ENCODE data around the gene TSPEAR. TPM values are rescaled to one million over a fixed set of nuclear protein-coding genes. Genes with fewer than 3 reads are reported as not detected.

Gene TSPEAR
- total and polyA plus RNA-seq, 7 donors, result not detected

DNA sequence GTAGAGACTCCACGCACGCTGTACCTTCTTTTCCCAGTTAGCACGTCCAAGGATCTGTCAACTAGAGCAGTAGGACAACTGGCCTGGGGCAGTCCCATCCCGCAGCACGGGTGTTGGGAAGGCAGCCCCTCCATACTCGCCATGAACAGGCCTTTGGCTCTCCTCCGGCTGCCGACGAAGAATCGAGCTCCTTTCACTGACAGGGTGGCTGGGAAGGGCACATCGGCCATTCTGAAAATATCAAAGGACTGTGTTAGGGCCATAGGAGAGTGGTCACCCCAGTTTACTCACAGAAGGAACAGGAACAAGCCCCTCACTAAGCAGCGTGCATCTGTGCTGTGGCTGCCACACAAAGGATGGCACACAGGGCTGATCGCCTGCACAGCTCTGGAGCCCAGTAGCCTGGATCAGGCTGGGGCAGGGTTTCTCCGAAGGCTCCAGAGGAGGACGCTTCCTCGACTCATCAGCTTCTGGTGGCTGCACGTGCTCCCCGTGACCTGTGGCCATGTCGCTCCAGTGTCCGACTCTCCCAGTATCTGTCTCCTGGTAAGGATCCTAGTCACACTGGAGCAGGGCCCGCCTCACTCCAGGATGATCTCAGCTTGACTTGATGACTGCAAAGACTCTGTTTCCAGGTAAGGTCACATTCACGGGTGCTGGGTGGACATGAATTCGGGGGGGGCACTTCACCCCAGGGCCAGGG is 180.3 kb downstream of the TSPEAR start:
- Histone ChIP-seq H3K9me3 (no peaks in the 10 kb centered on the region), H3K4me1 (no peaks in the 10 kb centered on the region), H3K27me3 (ENCODE audit: insufficient read depth in 3 of 3, low read length in 2 of 3) (peaks cover 0 to 21% (median 4%) of the 10 kb centered on the region in 3 donors), H3K4me3 (no peak overlapping the region), H3K27ac (no peak overlapping the region), H3K36me3 (ENCODE audit: insufficient read depth in 1 of 2, low read depth in 1 of 2) (no peaks in the 10 kb centered on the region)
- ATAC-seq (no peak), DNase-seq (no peak)
- TF ChIP-seq, protein P1, sequence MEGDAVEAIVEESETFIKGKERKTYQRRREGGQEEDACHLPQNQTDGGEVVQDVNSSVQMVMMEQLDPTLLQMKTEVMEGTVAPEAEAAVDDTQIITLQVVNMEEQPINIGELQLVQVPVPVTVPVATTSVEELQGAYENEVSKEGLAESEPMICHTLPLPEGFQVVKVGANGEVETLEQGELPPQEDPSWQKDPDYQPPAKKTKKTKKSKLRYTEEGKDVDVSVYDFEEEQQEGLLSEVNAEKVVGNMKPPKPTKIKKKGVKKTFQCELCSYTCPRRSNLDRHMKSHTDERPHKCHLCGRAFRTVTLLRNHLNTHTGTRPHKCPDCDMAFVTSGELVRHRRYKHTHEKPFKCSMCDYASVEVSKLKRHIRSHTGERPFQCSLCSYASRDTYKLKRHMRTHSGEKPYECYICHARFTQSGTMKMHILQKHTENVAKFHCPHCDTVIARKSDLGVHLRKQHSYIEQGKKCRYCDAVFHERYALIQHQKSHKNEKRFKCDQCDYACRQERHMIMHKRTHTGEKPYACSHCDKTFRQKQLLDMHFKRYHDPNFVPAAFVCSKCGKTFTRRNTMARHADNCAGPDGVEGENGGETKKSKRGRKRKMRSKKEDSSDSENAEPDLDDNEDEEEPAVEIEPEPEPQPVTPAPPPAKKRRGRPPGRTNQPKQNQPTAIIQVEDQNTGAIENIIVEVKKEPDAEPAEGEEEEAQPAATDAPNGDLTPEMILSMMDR (IDR thresholded peaks at IDR 0.05), result no peak
- WGBS, 3 donors, result 57 to 69% (median 59%) methylated on average over 23 of the region's 23 CpGs
- intact Hi-C loops (cut with DNase I), result no loop called here

DNA sequence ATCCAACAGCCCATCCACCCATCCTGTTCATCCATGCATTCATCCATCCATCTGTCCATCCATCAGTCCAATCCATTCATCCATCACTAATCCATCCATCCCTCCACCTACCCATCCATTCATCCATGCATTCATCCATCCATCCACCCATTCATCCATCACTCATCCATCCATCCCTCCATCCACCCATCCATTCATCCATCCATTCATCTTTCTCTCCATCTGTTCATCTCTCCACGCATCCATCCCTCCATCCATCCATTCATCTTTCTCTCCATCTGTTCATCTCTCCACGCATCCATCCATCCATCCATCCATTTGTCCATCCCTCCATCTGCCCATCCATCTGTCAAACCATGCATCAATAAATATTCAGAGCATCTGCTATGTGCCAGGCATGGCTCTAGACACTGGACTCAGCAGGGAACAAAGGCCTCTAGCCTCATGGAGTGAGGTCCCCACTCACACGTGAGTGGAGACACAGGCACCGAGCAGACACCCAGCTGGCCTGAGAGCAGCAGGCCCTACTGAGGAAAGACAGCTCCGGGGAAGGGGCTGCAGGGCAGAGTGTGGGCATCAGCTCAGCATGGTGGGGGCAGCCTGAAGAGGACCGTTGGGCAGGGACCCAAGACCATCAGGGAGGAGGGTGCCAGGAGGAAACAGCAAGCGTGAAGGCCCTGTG is 181.0 kb downstream of the TSPEAR start:
- no peaks in the 10 kb centered on the region for H3K9me3 ChIP-seq
- ATAC-seq, result no peak
- intact Hi-C loops (cut with DNase I), result no loop called here
- WGBS, 3 donors, result 75 to 76% (median 76%) methylated on average over 7 of the region's 7 CpGs
- no peak overlapping the region for H3K27ac ChIP-seq
- H3K27me3 ChIP-seq (ENCODE audit: insufficient read depth in 3 of 3, low read length in 2 of 3), result peaks cover 0 to 22% (median 4%) of the 10 kb centered on the region in 3 donors
- H3K4me1 ChIP-seq, result no peaks in the 10 kb centered on the region
- H3K4me3 ChIP-seq, result no peak overlapping the region
- H3K36me3 ChIP-seq (ENCODE audit: insufficient read depth in 1 of 2, low read depth in 1 of 2), result no peaks in the 10 kb centered on the region
- DNase-seq, result no peak
- TF ChIP-seq, protein P1 (IDR thresholded peaks at IDR 0.05), result no peak

DNA sequence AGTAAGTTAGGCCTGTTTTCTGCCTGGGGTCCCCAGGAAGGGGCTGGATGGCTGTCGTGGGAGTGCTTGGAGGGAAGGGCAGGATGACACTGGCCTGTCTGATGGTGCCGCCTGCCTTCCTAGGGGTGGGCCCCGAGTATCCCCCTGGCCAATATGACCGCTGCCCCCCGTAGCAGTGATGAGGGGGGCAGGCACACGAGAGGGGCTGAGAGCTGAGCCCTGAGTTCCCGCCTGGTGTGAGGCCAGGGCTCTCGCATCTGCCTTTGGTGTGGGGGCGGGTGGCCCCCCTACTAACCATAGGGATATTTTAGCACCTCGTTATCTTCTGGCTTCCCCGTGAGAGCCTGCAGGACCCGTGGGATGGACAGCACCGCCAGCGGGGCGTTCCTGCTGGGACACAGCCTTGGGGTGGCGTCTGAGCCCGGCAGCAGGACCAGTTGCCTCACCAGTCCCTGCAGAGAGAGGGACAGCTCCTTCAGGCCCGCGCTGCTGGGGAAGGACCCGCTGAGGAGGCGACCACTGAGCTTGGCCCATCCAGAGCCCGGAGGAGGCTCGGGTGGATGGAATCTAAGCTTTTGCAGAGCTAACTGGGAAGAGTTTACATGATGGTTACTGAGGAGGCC is 181.8 kb downstream of the TSPEAR start:
- intact Hi-C loops (cut with DNase I), result no loop called here
- TF ChIP-seq, protein P1 (IDR thresholded peaks at IDR 0.05), result no peak
- Histone ChIP-seq H3K9me3 (no peaks in the 10 kb centered on the region), H3K27ac (no peak overlapping the region), H3K27me3 (ENCODE audit: insufficient read depth in 3 of 3, low read length in 2 of 3) (peaks cover 0 to 25% (median 4%) of the 10 kb centered on the region in 3 donors), H3K4me3 (no peak overlapping the region), H3K4me1 (no peaks in the 10 kb centered on the region), H3K36me3 (ENCODE audit: insufficient read depth in 1 of 2, low read depth in 1 of 2) (no peaks in the 10 kb centered on the region)
- 76 to 80% (median 78%) methylated on average over 23 of the region's 23 CpGs for WGBS, 3 donors
- no peak for ATAC-seq
- DNase-seq, result peak in 1 of 2 donors; percentile 32

DNA sequence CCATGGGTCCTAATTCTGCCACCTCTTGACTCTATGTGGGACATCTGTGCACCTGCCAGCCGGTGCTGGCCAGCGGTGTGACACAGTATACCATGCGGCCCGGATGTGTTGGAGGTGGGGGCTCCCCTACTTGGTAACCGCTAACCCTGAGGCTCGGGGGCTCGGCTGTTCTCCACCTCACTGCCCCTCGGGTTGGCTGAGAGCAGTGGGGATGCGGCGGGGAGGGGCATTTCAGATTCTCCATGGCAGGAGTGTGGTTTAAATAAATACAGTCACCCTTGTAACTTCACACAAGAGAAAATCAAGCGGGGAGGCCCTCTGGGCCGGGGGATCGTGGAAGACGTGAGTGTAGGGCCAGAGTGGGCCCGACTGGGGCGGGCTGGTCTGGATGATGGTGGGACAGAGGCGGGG is 182.4 kb downstream of the TSPEAR start:
- Histone ChIP-seq H3K36me3 (ENCODE audit: insufficient read depth in 1 of 2, low read depth in 1 of 2) (no peaks in the 10 kb centered on the region), H3K27ac (no peak overlapping the region), H3K4me3 (no peak overlapping the region), H3K27me3 (ENCODE audit: insufficient read depth in 3 of 3, low read length in 2 of 3) (peaks cover 0 to 25% (median 2%) of the 10 kb centered on the region in 3 donors), H3K4me1 (no peaks in the 10 kb centered on the region), H3K9me3 (no peaks in the 10 kb centered on the region)
- ATAC-seq (no peak), DNase-seq (peak in 1 of 2 donors; percentile 53)
- TF ChIP-seq, protein P1 (IDR thresholded peaks at IDR 0.05), result no peak
- intact Hi-C loops (cut with DNase I), result no loop called here
- 86 to 91% (median 87%) methylated on average over 17 of the region's 17 CpGs for WGBS, 3 donors

All from psoas muscle (tissue), 8 donors.